Activated T-cell treated with anti-CD3 and anti-CD28 coated beads for 1 hour (primary cell): ENCODE measurements around the gene CTSC.

Experiments
- DNase-seq: peaks from one replicate; pipeline ENCODE4 v3.0.0-alpha.2; 2020; ENCODE audit warnings: low read depth

CTSC gene

DNA sequence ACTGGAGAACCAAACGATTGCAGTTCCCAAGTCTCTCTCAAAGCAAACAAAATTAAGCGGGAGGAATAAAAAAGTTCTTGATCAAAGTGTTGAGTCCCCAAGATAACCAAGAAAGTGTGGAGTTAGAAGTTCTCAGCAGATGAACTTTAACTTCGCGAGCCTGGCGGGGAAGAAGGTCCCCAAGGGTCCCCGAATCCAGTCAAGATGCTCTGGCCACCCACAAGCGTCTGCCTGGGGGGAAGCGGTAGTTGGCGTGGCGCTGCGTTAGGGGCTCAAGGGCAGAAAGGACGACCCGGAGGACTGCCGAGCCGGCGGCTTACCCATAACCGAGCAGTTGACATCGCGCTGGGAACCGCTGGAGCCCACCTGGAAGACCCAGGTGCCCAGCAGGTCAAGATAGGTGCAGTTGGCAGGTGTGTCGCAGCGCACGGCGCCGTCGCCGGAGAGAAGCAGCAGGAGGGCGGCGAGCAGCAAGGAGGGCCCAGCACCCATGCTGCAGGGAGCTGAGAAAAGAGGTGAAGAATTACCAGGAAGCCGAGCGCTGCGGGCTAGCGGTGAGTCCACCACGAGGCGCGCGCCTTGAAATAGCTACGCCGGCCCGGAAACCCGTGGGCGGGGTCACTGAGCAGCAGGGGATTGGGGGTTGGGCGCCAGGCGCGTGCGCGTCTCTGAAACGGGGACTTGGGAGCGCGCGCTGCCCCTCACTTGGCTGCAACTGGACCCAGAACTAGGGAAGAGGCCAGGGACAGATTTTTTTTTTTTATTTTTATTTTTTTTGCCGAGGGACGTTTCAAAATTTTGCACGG is at the start of gene CTSC:
TSS of gene CTSC (minus strand) at position 556 of the 806 bp plus-strand sequence. CDS start at position 492, 64 bp downstream.
- peak; percentile 86 for DNase-seq

GRCh38 chr11:88384669-88385005 is 47.1 kb upstream of the CTSC start:
- DNase-seq: no peak

DNA sequence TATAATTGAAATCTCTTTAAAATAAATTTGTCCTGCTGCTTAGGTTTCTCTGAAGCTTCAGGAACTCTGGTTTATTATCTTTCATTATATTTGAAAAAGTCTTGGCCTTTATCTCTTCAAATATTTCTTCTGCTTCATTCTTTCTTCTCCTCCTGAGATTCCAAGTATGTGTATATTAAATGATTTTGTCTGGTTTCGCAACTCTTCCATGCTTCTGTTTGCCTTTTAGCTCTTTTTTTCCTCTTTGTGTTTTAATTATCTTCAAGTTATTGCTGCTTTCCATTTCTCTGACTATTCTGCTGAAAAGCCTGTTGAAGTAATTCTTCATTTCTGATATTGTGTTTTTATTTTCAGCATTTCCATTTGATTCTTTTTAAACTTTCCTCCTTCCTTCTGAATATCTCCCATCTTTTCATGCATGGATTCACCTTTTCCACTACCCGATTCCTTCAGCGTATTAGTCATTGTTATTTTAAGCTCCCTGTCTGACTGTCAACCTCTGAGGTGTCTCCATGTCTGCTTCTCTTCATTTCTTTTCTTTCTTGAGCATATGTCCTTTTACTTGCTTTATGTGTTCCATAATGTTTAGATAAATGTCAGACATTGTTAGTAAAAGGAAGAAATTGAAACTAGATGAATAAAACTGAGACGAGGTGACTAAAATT is 46.6 kb upstream of the CTSC start:
- no peak for DNase-seq

- DNase-seq: no peak
These were observed 45.9 kb upstream of the CTSC start for GRCh38 chr11:88383447-88383846.

DNA sequence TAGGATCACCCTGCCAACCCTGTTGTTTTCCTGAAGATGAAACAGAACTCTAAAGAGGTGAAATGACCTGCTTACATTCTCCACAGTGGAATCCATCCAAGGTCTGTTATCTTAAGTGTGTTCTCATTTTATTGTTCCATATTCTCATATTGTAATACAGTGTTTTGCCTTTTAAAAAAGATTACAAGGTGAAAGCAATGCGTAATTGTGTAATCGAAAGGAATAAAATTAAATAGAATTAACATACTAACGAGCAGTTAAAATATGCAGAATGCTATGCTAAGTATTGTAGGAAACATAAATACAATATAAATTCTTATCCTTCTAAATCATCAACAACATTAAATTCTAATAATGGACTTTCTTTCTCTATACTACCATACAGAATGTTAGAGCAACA is 41.6 kb upstream of the CTSC start:
- no peak for DNase-seq

GRCh38 chr11:88378422-88379066 is 41.0 kb upstream of the CTSC start:
- DNase-seq: no peak

- DNase-seq: no peak
These were observed 40.1 kb upstream of the CTSC start for GRCh38 chr11:88377646-88378045.

- no peak for DNase-seq
These were observed 39.6 kb upstream of the CTSC start for GRCh38 chr11:88377144-88377543.

- DNase-seq: no peak
These were observed 38.5 kb upstream of the CTSC start for GRCh38 chr11:88375927-88376470.

DNA sequence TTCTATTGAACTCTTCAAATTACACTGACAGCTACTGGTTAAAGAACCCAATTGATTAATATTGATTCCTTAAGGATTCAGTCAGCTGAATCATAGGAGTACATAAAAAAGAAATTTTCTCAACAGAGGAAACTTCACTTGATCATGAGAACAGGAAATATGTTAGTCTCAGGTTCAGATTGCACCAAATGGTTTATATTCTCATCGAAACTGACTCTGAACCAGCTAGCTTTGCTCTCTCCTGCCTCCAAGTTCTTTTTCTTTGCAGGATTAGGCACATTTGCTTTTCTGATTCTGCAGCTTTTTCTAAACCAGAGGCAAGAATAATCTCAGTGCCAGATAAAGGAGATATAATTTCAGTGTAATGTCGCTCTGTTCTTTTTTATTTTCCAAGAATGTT is 33.2 kb upstream of the CTSC start:
- no peak for DNase-seq

DNA sequence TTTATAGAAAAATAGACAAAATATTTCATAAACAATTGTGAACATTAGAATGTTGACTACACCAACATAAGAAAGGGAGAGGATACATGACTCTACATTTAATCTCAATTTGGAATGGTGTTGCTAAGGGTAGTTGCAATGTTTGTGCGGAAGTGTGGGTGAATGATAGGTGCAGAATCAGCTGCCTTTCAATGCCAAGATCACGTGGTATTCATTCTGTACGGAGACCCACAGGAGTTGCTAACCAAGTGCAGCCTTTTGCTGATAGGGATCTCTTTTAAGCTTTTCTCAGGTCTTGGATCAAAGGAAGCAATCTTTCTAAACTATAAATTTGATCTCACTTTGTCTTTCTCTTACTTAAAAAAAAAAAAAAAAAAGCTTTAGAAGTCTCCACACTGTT is 29.8 kb upstream of the CTSC start:
- DNase-seq: no peak

- DNase-seq: no peak
These were observed 26.1 kb upstream of the CTSC start for GRCh38 chr11:88363648-88364065.

DNA sequence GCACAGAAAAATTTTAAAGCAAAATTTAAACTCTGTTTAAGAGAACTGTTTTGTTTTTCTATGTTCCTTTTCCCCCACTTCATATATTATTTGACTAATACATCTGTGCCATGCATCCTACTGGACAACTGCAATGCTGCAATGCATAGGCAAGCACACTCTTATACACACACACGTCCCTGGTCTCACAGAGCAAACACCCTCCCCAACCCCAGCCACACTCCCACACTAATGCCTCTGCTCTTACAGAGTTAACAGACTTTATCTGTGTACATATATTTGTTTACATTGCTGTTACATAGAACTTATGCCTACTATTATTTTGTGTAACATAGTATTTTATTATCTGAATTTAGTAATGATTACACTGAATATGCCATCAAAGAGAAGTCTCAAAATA is 25.5 kb upstream of the CTSC start:
- DNase-seq: no peak

DNA sequence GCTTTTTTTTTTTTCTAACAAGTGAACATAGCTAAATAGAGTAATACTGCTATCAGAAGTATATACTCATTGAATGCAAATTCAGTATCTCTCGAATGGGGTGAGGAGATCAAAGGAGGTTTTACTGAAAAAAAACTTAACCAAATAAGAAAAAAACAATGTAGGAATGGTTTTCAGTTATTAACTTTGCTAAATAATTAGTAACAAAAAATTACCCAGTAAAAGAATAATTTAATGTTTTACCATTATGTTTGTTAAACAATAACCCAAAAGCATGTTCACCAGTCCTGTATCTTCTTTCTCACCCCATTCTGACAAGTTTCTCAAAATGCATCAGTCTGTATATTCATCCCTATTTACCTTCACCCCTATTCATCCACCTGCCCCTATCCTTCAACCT is 22.6 kb upstream of the CTSC start:
- no peak for DNase-seq

DNA sequence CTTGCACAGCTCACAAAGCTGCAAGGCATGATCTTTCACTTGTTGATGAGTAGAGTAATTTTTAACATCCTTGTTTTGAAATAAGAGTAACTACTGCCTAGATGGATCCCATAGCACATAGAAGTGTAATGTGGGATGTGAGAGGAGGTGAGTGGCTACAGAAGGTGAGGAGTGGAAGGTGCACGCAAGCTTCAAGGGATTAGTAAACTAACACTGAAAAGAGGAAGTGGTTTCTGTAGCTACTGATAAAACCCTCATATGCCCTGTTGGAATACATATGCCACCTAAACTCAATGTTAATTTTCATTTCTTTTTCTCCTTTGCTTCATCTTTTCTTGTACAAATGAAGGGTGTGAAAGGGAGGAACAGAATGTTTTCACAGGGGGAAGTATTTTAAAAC is 22.0 kb upstream of the CTSC start:
- DNase-seq: no peak

- DNase-seq: no peak
These were observed 21.6 kb upstream of the CTSC start for GRCh38 chr11:88359114-88359513.

GRCh38 chr11:88358040-88358431 is 20.5 kb upstream of the CTSC start:
- no peak for DNase-seq

GRCh38 chr11:88357323-88358039 is 19.9 kb upstream of the CTSC start:
- DNase-seq: no peak

DNA sequence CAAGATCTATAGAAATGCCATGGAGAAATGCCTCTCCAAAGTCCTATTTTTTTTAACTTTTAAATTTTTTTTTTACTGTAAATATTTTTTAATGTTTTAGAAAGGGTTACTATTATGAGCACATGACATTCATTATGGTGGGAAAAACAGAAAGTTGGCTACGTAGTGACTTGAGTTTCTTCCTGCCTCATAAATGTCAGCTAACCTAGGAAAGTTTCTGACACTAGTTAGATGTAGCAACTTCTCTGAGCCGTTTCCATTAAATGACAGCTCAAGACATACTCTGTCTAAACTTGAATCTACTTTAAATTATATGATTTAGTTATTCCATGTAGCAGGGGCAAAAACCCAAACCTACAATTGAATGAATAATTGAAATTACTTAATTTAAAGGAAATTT is 18.4 kb upstream of the CTSC start:
- DNase-seq: no peak

DNA sequence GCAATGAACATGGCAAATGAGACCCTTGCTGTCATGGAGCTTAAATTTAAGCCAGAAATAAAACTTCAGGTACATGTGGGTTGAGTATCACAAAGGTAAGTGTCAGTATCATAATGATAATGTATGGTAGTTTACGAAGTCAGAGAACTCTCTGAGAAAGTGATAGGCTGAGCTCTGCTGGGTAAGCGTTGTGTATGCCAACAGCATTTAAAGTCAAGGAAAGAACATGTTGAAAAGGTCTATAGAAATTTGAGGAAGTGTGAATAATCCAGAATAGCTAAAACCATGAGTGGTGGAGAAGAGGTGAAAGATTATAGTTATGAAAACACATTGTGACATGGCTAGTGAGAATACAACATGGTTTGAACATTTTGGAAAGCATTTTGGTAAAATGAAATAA is 17.4 kb upstream of the CTSC start:
- no peak for DNase-seq

DNA sequence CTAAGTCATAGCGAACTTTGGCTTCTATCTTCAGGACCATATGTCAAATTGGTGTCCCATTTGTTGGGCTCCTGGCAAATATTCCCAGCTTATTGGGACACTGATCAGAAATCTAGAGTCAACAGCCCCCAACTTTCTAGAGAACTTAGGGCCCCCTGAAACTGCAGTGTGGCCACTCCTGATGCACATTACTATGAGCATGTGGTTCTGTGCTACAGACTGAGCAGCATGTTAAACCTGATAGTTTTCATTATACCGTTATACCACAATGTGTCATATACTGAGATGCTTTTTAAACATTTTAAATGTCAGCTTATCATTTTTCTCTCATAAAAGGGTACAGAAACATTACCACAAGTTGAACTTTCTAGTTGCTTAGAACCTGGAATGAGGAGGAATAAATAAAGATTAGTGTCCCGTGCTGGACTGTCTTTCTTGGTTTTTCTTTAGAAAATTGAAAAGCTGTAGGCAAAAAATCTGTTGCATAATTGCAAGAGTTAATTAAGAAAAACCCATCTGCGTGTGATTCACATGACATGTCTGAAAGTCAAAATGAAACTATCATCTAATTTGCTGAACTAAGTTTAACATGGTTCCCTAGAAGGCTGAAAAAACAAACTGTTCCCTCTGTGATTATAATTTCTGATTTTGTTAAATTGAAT is 16.4 kb upstream of the CTSC start:
- no peak for DNase-seq

DNA sequence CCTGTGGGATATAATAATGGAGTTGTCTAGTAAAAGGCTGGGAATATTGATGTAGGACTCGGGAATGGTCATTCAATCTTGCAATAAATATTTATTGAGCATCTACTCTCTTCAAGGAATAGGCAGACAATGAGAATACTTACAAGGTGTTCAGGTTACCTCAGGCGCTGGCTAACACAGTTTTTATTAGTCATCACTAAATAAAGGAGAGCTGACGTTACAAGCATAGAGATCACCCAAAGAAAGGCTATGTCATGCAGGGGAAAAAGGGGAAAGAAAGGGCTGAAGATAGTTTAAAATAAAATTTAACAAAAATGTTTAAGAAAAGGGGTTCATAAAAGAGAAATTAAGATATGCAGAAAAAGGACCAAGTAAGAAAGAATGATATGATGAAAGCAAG is 15.8 kb upstream of the CTSC start:
- no peak for DNase-seq
